ENCODE measurements around the gene CRHR2. TPM values are rescaled to one million over a fixed set of nuclear protein-coding genes. Genes with fewer than 3 reads are reported as not detected.

CRHR2 gene
- total RNA-seq, 1 experiment from 2014 or later, result not detected

DNA sequence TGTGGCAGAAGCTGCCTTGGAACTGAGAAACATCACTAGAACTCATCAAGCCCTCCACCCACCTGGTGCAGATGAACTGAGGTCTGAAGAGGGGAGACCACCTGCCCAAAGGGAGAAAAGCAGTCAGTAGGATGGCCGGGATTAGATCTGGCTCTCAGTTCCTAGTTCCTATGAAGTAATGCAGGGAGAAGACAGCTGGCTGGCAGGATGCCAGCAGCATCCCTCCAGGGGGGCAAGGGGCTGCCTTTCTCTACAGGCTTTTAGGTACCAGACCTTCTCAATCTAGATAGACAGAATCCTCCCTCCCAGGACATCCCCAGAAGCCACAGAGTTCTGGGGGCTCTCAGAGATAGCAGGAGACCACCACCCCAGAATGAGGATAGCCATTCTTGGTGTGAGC, 7.8 kb downstream of the CRHR2 start:
- ChIA-PET POLR2A (no interaction called here), CTCF (no interaction called here)
- no peak for DNase-seq
- Histone ChIP-seq H3K4me3 (ENCODE audit: low read depth, low read length) (no peak overlapping the region), H3K36me3 (ENCODE audit: control insufficient read depth, insufficient read depth, low read length) (no peaks in the 10 kb centered on the region), H3K4me1 (no peaks in the 10 kb centered on the region), H3K27me3 (replicated peaks; ENCODE audit: control insufficient read depth, insufficient read depth, low read length) (no peaks in the 10 kb centered on the region; the same call in 1 of the 2 replicates), H3K9me3 (no peaks in the 10 kb centered on the region)
- no TSS peak for BruUV-seq (replicated peaks)
- Mint-ChIP-seq H3K36me3 (ENCODE audit: insufficient read depth, unreplicated experiment) (no peaks in the 10 kb centered on the region), H3K27me3 (ENCODE audit: insufficient read depth, unreplicated experiment) (peaks cover 23% of the 10 kb centered on the region), H3K4me3 (ENCODE audit: unreplicated experiment) (no peak overlapping the region), H3K27ac (ENCODE audit: unreplicated experiment) (no peak overlapping the region), H3K4me1 (ENCODE audit: low read depth, unreplicated experiment) (no peaks in the 10 kb centered on the region), H3K9me3 (ENCODE audit: unreplicated experiment) (no peaks in the 10 kb centered on the region)
- TF ChIP-seq, protein P1, sequence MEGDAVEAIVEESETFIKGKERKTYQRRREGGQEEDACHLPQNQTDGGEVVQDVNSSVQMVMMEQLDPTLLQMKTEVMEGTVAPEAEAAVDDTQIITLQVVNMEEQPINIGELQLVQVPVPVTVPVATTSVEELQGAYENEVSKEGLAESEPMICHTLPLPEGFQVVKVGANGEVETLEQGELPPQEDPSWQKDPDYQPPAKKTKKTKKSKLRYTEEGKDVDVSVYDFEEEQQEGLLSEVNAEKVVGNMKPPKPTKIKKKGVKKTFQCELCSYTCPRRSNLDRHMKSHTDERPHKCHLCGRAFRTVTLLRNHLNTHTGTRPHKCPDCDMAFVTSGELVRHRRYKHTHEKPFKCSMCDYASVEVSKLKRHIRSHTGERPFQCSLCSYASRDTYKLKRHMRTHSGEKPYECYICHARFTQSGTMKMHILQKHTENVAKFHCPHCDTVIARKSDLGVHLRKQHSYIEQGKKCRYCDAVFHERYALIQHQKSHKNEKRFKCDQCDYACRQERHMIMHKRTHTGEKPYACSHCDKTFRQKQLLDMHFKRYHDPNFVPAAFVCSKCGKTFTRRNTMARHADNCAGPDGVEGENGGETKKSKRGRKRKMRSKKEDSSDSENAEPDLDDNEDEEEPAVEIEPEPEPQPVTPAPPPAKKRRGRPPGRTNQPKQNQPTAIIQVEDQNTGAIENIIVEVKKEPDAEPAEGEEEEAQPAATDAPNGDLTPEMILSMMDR (IDR thresholded peaks at IDR 0.05; ENCODE audit: insufficient read depth in 1 of 2, low read depth in 1 of 2, low read length in 1 of 2, severe bottlenecking in 1 of 2, unreplicated experiment in 1 of 2), result no peak
- intact Hi-C loops (cut with micrococcal nuclease; ENCODE audit: unreplicated experiment), result no loop called here

DNA sequence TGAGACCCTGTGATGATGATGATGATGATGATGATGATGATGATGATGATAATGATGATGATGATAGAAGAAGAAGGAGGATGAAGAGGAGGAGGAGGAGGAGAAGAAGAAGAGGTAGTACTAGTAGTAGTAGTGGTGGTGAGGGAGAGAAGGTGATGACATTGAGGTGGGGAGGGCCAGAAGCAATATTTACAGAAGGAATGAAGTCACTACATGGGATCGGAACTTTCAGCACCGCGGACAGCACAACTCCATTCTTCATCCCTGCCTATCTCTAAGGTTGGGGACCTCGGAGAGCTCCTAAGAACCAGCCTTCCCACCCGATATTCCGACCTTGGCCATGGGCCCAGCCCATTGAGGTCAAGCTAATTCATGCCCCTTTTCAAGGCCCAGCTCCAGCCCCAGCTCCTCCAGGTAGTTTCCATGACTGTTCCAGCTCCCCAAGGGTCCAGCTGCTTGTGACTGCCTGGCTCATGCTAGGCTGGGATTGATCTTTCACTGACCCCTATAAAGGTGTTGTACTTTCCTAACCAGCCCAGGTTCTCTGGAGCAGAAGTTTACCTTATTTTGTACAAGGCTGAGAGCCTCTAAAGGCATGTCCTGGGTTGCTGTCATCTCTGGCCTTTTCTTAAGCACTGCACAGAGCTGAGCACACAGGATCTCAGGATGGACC, 10.3 kb downstream of the CRHR2 start:
- CTCF ChIA-PET, result interaction anchor here (0.6 to 0.7 kb wide), 3 partner anchors 40 to 121 kb away, joined by 3 read pairs; no protein-coding TSS in a partner anchor

DNA sequence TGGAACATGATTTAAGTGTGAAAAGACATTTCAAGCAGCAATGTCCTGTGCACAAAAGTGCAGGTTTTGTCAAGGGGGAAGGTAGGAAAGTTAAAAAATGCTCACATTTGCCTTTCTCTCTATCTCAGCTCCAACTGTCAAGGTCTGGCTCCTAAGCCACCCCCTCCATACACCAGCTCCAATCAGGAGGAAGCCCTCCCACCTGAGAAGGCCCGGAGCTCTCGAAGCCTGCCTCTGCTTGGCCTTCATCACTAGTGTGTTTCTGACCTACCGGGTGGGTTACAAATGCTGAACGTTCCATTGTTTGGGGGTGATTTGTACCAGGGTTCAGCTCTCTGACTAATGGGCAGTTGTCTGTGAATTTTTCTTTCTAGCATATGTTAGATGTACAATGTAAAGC, 14.2 kb downstream of the CRHR2 start:
- H3K27me3 Mint-ChIP-seq (ENCODE audit: insufficient read depth, unreplicated experiment), result peaks cover 11% of the 10 kb centered on the region
- H3K4me3 Mint-ChIP-seq (ENCODE audit: unreplicated experiment), result no peak overlapping the region
- no peak overlapping the region for H3K4me3 ChIP-seq (ENCODE audit: low read depth, low read length)
- peaks cover 7% of the 10 kb centered on the region for H3K36me3 Mint-ChIP-seq (ENCODE audit: insufficient read depth, unreplicated experiment)
- intact Hi-C loops (cut with micrococcal nuclease; ENCODE audit: unreplicated experiment), result no loop called here
- DNase-seq, result no peak
- peaks cover 1% of the 10 kb centered on the region for H3K27me3 ChIP-seq (replicated peaks; ENCODE audit: control insufficient read depth, insufficient read depth, low read length)
- no TSS peak for BruUV-seq (replicated peaks)
- TF ChIP-seq, protein P1 (IDR thresholded peaks at IDR 0.05; ENCODE audit: insufficient read depth in 1 of 2, low read depth in 1 of 2, low read length in 1 of 2, severe bottlenecking in 1 of 2, unreplicated experiment in 1 of 2), result no peak
- no peaks in the 10 kb centered on the region for H3K4me1 ChIP-seq
- ChIA-PET POLR2A (no interaction called here), CTCF (no interaction called here)
- H3K4me1 Mint-ChIP-seq (ENCODE audit: low read depth, unreplicated experiment), result no peaks in the 10 kb centered on the region
- no peaks in the 10 kb centered on the region for H3K9me3 ChIP-seq
- H3K36me3 ChIP-seq (ENCODE audit: control insufficient read depth, insufficient read depth, low read length), result no peaks in the 10 kb centered on the region
- no peaks in the 10 kb centered on the region for H3K9me3 Mint-ChIP-seq (ENCODE audit: unreplicated experiment)
- no peak overlapping the region for H3K27ac Mint-ChIP-seq (ENCODE audit: unreplicated experiment)

More for the DNA sequence above, 10.3 kb downstream of the CRHR2 start:
- POLR2A ChIA-PET, result no interaction called here
- TF ChIP-seq, protein P1 (IDR thresholded peaks at IDR 0.05; ENCODE audit: insufficient read depth in 1 of 2, low read depth in 1 of 2, low read length in 1 of 2, severe bottlenecking in 1 of 2, unreplicated experiment in 1 of 2), result no peak
- Mint-ChIP-seq H3K27me3 (ENCODE audit: insufficient read depth, unreplicated experiment) (peaks cover 14% of the 10 kb centered on the region), H3K36me3 (ENCODE audit: insufficient read depth, unreplicated experiment) (no peaks in the 10 kb centered on the region), H3K4me1 (ENCODE audit: low read depth, unreplicated experiment) (no peaks in the 10 kb centered on the region), H3K27ac (ENCODE audit: unreplicated experiment) (no peak overlapping the region), H3K4me3 (ENCODE audit: unreplicated experiment) (no peak overlapping the region), H3K9me3 (ENCODE audit: unreplicated experiment) (no peaks in the 10 kb centered on the region)
- Histone ChIP-seq H3K36me3 (ENCODE audit: control insufficient read depth, insufficient read depth, low read length) (no peaks in the 10 kb centered on the region), H3K4me1 (no peaks in the 10 kb centered on the region), H3K4me3 (ENCODE audit: low read depth, low read length) (no peak overlapping the region), H3K27me3 (replicated peaks; ENCODE audit: control insufficient read depth, insufficient read depth, low read length) (no peaks in the 10 kb centered on the region; the same call in none of the 2 replicates), H3K9me3 (no peaks in the 10 kb centered on the region)
- intact Hi-C loops (cut with micrococcal nuclease; ENCODE audit: unreplicated experiment), result no loop called here
- BruUV-seq (replicated peaks), result no TSS peak
- peak; percentile 71 to 81 for DNase-seq

Measured in Caco-2 (cell line).